NCI-H2107 treated with DMSO at 0.1 percent for 48 hours (cell line): ENCODE results near the gene TBC1D10B.

Experiments
- DNase-seq: peaks from one replicate; lab custom pipeline; 2025; ENCODE audit not compliant: unreplicated experiment; lab: John Stamatoyannopoulos, UW

Gene TBC1D10B, protein sequence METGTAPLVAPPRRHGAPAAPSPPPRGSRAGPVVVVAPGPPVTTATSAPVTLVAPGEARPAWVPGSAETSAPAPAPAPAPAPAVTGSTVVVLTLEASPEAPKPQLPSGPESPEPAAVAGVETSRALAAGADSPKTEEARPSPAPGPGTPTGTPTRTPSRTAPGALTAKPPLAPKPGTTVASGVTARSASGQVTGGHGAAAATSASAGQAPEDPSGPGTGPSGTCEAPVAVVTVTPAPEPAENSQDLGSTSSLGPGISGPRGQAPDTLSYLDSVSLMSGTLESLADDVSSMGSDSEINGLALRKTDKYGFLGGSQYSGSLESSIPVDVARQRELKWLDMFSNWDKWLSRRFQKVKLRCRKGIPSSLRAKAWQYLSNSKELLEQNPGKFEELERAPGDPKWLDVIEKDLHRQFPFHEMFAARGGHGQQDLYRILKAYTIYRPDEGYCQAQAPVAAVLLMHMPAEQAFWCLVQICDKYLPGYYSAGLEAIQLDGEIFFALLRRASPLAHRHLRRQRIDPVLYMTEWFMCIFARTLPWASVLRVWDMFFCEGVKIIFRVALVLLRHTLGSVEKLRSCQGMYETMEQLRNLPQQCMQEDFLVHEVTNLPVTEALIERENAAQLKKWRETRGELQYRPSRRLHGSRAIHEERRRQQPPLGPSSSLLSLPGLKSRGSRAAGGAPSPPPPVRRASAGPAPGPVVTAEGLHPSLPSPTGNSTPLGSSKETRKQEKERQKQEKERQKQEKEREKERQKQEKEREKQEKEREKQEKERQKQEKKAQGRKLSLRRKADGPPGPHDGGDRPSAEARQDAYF

GRCh38 chr16:30370456-30371247 lies at the start of gene TBC1D10B:
Gene TBC1D10B (minus strand): TSS chr16:30370494. CDS start chr16:30370183, 311 bp downstream.
- peak; percentile 100 for DNase-seq

DNA sequence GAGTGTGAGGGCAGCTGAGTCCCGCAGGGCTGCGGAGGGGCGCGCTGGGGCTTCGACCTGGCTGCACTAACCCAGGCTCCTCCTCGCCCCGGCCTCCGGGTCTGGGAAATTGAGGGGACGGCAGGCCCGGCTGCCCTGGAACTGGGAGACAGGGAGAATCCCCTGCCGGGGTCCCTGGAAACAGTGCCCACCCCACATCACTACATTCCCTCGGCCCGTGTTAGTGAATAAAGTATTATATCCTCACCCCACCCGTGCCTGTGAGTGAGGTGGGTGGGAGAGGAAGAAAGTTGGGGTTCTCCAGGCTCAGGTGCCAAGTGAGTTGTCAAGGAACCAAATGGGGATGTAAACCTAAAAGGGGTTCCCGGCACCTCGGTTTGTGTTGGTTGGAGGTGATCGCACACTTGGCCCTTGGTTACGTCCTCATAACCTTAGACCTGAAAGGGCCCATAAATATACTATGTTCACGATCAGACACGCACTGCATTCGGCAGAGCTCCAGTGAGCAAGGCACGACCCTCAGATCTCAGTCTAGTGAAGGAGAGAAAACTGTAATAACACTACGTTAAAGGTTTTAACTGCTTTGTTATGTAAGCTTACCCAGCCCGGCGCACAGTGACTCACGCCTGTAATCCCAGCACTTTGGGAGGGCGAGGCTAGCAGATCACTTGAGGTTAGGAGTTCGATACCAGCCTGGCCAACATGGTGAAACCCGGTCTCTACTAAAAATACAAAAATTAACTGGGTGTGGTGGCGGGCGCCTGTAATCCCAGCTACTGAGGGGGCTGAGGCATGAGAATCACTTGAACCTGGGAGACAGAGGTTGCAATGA lies 48.3 kb upstream of the TBC1D10B start:
- DNase-seq, result no peak

DNA sequence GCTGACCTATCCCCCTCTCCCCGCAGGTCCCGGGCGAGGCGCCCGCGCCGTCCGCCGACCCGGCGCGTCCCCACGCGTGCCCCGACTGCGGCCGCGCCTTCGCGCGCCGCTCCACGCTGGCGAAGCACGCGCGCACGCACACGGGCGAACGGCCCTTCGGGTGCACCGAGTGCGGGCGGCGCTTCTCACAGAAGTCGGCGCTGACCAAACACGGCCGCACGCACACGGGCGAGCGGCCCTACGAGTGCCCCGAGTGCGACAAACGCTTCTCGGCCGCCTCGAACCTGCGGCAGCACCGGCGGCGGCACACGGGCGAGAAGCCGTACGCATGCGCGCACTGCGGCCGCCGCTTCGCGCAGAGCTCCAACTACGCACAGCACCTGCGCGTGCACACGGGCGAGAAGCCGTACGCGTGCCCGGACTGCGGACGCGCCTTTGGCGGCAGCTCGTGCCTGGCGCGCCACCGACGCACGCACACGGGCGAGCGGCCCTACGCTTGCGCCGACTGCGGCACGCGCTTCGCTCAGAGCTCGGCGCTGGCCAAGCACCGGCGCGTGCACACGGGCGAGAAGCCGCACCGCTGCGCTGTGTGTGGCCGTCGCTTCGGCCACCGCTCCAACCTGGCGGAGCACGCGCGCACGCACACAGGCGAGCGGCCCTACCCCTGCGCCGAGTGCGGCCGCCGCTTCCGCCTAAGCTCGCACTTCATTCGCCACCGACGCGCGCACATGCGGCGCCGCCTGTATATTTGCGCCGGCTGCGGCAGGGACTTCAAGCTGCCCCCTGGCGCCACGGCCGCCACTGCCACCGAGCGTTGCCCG lies 47.4 kb upstream of the TBC1D10B start:
- peak; percentile 57 for DNase-seq

DNA sequence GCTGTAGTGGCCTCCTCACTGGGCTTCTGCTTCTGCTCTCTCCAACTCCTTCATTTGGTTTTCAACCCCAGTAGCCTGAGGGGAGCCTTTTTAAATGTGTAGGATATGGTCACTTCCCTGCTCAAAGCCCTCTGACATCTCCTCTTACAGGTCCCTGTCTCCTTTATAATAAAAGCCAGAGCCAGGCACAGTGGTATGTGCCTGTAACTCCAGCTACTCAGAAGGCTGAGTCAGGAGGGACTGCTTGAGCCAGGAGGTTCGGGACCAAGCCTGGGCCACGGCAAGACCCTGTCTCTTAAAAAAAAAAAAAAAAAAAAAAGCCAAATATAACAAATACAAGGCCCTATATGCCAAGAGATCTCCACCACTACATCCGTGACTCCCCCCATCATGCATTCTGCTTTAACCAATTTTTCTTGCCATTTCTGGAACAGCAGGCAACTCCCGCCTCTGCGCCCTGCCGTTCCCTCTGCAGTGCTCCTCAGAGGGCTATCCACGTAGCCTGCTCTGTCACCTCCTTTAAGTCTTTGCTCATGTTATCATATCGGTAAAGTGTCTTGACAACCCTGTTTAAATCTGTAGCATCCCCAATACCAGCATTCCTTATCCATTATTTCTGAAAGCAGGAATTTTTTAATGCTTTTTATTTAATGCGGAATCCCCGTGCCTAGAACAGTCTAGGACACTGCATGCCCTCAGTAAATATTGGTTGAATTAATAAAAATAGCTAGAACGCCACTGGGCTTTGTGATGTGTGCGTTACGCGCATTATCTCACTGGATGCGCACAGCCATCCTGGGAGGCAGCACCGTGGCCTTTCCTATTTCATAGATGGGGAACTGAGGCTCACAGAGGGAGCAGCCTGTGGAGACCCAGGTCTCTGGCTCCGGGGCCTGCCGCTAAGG lies 46.6 kb upstream of the TBC1D10B start:
- no peak for DNase-seq

GRCh38 chr16:30416047-30416603 lies 45.8 kb upstream of the TBC1D10B start:
- no peak for DNase-seq

DNA sequence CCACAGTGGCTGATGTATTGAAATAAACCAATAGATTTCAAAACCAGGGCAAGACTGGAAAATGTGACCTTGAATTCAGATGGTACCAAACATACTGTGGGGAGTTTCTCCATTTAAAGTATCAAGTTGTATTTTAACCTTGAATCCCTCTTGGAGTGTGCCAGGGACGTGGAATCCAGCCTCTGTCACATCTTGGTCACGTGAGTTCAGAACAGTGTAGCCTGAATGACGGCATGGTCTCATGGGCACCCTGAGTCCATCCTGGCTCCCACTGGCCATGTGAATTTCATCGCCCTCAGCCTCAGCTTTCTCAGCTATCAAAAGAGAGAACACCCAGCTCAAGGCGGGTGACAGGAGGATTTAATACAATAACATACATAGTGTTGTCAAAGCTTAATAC lies 43.9 kb upstream of the TBC1D10B start:
- DNase-seq, result no peak

DNA sequence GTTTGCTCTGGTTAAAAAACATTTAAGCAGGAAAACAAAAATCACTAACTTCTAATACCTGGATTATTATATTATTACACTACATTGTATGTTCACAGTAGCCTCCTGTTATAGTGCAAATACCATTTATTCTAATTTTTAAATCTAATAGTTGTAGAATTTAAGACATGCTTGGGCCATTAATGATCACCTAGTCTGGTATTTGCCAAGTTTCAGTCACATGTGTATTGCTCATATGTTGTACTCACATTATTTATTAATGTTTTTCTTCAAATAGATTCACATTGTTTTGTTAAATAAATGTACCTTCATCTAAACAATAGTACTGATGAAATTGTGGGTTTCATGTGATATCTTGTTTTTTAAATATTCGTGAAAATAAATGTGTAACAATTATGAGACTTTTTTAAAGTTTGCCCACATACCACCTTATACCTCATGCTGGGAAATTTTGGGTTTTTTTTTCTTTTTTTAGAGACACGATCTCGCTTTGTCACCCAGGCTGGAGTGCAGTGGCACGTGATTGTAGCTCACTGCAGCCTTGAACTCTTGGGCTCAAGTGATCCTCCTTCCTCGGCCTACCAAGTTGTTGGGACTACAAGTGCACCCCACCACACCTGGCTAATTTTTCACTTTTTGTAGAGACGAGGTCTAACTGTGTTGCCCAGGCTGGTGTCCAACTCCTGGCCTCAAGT lies 43.0 kb upstream of the TBC1D10B start:
- DNase-seq, result no peak

DNA sequence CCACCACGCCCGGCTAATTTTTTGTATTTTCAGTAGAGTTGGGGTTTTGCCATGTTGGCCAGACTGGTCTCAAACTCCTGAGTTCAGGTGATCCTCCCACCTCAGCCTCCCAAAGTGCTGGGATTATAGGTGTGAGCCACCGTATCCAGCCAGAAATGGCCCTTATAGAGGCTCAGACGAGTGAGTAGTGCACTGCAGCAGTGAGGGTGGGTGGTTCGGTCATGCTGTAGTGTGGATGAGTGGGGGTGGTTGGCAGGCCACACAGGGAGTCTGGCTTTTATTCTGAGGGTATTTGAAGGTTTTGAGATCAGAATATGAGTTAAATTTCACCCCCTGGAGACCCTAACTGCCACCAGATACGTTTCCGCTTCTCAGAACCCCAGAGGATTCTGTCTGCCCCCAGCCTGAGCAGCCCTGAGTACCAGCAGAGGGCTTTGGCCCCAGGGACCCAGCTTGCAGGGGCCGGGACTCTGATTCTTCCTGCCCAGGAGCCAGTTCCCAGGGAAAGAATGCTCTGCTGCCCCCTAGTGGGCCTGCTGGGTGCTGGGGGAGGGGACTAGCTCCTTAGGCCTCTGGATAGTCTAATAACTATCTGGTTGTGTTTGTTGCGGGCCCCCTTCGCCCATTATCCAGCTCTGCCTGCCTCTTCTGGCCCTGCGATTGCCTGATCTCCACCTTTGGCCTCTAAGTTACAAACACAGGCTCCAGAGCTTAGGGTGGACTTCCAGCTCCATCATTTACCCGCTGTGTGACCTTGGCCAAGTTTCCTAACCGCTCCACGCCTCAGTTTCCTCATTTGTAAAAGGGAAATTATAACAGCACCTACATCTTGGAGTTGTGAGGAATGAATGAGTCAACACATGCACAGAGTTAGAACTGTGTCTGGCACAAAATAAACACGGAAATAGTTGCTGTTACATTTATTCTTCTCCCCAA lies 39.1 kb upstream of the TBC1D10B start:
- DNase-seq, result peak; percentile 71

DNA sequence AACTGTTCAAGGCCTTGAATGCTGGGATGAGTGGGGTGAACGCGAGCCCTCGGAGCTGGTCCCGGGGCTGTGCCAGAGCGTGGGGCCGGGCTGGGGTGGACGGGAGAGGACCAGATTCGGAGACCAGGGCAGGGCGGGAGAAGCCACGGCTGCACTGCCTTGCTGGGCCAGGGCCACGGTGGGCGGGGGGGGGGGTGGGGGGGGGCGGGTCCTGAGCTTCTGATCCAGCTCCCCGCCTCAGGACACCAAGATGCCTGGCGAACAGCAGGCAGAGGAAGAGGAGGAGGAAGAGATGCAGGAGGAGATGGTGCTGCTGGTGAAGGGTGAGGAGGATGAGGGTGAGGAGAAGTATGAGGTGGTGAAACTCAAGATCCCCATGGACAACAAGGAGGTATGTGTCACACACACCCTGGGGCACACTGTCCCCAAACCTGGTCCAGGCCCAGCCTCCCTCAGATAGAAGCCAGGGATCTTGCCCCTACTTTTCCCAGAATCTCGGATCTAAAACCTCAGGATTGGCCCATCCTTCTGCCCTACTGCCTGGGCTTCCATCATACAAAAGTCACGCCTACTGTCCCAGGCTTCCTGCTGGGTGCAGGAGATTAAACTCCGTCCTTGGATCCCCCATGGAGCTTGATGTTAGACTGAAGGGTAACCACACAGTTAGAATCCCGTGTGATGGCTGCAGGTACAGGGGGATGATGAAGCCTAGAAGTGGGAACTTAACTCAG lies 37.7 kb upstream of the TBC1D10B start:
- no peak for DNase-seq

DNA sequence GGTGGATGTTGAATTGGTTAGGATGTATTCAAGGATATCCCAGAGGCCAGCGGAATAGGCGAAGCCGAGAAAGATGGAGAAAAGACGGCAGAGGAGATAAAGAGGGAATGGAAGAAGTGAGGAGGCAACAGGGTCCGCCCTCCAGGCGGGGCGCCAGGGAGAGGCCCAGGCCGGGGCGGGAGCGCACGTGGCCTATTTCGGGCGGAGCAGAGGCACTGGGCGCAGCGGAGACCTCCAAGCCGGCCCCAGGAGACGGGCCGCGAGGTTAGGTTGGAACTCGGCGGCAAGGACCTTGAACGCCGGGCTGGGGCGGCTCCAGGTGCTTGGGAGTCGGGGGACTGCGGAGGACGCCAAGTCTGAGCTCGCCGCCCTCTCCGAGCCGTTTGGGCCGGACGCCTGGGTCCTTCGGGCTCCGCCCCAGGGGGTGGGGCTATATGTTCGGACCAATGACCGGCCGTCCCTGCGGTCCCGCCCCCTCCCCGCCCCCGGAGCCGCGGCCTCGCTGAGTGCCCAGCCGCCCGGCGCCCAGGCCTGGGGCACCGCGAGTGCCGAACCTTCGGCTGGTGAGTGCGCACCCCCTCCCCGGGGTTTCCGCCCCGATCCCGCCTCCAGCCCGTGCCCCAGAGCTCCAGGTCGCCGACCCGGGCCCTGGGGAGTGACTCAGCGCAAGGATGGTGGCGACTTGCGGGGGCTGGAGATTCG lies 37.0 kb upstream of the TBC1D10B start, which contains the start of gene ZNF771:
Gene ZNF771 (plus strand): TSS at position 505 of the 702 bp plus-strand sequence. CDS start 448 bp downstream, outside the sequence.
- peak; percentile 53 for DNase-seq

- no peak for DNase-seq
Measured at GRCh38 chr16:30406795-30407101, 36.5 kb upstream of the TBC1D10B start.

DNA sequence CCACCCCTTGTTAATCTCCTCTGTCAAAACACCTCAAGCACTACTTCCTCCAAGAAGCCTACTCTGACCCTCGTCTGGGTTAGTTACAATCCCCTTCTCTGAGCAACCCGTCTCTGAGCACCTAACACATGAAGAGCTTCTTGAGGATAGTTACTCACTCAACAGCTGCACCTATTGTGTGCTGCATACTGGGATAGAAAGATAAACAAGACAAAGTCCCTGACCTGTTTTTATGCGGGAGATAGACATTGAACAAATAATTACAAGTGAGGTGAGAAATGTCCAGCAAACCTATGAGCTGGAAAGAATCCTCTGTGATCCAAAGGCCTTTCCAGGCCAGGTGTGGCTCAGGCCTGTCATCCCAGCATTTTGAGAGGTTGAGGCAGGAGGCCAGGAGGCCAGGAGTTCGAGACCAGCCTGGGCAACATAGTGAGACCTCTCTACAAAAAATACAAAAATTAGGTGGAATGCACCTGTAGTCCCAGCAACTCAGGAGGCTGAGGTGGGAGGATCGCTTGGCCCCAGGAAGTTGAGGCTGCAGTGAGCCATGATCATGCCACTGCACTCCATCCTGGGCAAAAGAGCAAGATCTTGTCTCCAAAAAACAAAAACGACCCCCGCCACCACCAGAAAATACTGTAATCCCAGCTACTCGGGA lies 31.6 kb upstream of the TBC1D10B start:
- no peak for DNase-seq

DNA sequence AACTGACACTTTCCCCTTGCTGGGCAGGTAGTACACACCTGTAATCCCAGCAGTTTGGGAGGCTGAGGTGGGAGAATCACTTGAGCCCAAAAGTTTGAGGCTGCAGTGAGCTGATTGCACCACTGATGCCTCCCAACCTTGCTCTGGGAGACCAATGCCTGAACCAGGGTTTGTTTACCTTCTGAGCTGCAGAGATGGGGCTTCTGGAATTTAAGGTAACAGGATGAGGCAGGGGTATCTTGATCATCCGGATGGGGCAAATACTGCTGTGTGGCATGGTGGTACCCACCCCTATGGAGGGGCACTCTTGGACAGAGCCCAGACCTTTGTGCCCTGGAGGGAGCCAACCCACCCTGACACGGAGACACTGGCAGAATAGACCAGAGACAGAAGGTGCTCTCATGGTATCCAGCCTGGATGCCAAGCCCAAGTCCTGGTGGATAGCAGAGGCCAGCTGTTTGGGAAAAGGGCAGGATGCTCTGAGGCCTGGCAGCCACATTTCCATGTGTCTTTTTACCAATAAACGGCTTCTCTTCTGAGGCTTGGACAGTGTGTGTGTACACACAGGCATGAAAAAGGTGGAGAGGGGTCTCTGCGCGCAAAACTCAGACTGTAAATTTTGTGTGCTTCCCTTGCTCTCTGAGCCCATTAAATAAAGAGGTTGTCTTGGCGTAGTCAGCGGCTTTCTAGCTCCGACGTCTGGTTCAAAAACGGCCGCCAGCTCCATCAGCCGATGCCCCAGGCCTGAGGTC lies 29.3 kb upstream of the TBC1D10B start:
- no peak for DNase-seq
